Stimulated activated CD8-positive, alpha-beta memory T cell treated with anti-CD3 and anti-CD28 coated beads, Interleukin-15, amount 100 ng/mL, for 48 hours (primary cell): ENCODE measurements around the gene DPP9.
"Not testable (repeated sequence)": the region's sequence is repeated elsewhere in the genome, so short reads cannot be mapped to it uniquely, and the experiment has no call there.

Experiments
- DNase-seq, 2 donors: peaks; one replicate each; pipeline ENCODE4 v3.0.0-alpha.2; 2020; ENCODE audit warnings: low read depth in 2 of 2

DPP9 gene

GRCh38 chr19:4740092-4740491 lies 16.4 kb upstream of the DPP9 start:
- no peak for DNase-seq

GRCh38 chr19:4738734-4739133 lies 15.1 kb upstream of the DPP9 start:
- no peak for DNase-seq

DNA sequence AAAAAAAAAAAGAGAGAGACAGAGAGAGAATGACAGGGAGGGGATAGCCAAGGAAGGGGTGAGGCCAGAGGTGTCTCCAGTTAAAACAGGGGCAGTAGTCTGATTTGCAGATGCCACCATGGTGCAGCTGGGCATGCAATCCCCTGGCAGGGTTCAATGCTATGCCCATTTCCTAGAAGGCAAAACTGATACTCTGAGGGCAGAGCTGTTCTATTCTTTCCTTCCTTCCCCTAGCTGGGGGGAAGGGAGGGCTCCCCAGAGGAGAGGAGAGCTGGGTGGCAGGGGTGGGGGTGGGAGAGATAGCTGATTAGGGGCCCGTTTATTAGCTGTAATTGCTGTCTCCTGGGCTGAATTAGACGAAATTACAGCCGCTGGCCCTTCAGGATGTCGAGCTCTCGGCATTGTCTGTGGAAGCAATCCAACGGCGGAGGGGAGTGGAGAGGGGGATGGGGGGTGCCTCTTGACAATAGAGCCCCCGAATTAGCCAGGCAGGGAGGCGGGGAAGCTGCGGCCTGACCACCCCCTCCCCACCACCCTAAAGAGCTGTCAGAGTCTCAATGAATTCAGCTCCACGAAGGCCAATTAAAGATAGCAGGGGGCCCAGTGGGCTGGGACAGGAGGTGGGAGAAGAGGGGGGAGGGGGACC lies 14.4 kb upstream of the DPP9 start:
- no peak for DNase-seq

DNA sequence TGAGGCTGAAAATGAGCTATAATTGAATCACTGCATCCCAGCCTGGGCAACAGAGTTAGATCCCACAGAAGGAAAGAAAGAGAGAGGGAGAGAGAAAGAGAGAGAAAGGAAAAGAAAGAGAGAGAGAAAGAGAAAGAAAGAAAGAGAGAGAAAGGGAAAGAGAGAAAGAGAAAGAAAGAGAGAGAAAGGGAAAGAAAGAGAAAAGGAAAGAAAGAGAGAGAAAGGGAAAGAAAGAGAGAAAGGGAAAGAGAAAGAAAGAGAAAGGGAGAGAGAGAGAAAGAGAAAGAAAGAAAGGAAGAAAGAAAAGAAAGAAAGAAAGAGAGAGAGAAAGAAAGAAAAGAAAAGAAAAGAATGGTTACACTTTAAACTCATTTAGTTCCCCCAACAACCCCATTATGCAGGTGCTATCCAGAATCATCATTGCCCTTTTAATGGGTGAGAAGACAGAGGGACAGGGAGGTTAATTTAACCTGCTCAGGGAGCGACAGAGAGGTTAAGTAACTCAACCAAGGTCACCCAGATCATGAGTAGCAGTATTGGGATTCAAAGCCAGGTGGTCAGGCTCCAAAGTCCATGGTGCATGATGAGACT lies 10.2 kb upstream of the DPP9 start:
- DNase-seq = no peak

DNA sequence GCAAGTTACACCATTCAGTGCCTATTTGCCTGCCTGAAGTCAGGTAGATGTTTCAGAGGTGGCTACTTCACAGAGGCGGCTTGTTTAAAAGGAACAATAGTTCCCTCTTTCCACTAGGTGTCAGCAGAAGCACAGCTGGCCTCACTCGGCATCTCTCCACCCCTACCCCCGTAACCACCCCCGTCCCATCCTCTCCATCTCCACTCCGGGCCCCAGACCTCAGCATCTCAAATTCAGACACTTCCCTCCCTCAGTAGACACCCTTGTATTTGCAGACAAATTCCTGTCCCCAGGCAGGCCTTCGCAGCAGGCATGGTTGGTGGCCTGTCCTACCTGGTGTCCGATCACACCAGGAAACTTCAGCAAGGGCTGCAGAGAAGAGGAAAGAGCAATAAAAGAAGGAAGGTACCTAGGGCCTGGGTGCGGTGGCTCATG lies 9.1 kb upstream of the DPP9 start:
- peak in 1 of 2 donors; percentile 21 for DNase-seq

DNA sequence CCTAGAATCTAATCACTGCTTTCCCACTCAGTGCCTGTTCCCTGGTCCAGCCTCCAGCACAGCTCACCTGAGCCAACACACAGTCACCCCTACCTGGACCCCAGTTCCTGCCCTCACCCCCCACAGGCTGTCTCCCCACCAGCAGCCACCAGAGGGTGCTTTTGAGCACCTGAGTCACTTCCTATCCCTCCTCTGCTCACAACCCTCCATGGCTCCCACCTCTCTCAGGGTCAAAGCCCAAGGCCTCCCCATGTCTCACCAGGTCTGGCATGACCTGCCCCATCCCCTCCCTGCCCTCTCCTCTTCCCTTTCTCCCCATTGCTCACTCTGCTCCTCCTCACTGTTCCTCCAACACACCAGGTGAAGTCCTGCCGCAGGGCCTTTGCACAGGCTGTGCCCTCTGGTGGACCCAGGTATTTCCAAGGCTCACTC lies 7.1 kb upstream of the DPP9 start:
- peak; percentile 41 to 42 for DNase-seq

DNA sequence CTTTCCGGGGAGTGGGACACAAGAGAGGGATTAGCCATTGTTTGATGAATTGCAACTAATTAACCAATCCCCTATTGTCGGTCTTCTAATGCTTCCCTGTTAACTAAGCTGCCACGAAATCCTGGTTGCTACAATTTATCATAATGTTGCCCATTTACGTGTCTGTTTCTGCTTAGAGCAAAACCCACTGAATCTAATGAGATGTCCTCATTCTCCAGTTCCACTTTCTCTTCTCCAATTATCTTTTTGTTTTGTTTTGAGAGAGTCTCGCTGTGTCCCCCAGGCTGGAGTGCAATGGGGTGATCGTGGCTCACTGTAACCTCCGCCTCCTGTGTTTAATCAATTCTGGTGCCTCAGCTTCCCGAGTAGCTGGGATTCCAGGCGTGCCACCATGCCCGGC lies 5.2 kb upstream of the DPP9 start:
- DNase-seq = no peak

DNA sequence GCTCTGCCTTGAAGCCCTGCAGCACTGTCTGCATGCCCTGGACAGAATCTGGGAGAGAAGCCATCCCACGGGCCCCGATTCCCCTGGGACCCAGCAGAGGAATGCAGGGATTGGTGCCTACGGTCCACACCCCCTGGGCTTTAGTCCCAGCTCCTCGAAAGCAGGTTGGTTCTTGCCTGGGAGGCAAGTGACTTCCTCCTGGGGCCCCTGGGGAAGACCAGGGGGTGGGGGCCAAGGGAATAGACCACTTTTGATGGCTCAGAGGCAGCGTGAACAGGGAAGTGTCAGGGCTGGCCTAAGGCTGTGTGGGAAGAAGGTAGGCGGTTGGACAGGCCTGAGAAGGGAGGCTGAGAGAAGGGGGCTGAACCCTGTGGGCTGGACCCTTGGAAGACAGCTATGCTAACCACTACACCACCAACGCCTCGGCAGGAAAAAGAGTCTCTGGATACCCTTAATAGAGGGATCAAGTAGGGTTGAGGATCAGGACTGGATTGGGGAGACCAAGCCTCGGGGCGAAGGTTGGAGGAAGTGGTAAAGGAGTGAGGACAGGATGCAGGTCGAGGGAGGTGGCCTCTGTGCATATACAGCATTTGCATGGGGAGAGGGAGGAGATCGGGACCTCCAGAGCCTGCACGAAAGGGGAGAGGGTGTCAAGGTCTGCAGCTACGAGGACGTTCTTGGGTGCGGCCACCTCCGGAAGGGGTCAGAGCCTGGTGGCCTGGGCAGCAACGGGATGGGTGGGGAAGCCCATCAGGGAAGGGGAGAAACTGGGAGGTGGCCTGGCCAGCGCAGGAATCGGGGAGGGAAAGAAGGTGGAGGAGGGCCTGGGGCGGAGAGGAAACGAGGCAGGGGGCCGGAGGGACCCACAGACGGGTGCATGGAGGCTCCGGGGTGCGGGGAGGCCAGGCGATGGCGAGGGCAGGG lies 709 bp downstream of the DPP9 start:
- DNase-seq = no peak

DNA sequence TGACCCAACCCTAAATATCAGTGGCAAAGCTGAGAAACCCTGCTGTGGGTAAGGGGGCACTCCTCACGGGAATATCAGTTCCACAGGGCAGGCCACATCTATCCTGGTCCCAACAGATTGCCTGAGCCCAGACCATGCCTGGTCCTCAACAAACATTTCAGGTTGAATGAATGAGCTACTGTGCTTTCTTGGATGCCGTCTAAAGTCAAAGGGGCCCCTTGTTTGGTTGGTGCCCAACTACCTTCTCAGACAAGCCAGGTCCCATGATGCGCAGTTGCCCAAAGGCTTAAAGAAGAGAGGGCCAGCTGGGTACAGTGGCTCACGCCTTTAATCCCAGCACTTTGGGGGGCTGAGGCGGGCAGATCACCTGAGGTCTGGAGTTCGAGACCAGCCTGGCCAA lies 2.4 kb downstream of the DPP9 start:
- DNase-seq = no peak

GRCh38 chr19:4720037-4720700 lies 3.5 kb downstream of the DPP9 start:
- no peak for DNase-seq

DNA sequence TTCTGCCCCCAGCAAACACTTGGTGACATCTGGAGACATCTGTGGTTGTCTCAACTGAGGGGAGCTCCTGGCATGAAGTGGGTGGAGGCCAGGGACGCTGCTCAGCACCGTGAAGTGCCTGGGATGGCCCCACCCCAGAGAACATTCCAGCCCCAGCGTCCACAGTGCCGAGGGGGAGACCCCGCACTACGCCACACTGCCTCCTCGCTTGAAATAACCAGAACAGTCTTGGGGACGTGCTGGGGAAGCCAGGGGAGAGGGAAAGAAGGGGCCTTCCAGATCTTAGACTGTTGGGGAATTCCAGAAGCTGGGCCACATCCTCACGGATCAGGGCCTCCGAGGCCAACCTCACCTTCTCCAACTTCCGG lies 4.2 kb downstream of the DPP9 start:
- no peak for DNase-seq

DNA sequence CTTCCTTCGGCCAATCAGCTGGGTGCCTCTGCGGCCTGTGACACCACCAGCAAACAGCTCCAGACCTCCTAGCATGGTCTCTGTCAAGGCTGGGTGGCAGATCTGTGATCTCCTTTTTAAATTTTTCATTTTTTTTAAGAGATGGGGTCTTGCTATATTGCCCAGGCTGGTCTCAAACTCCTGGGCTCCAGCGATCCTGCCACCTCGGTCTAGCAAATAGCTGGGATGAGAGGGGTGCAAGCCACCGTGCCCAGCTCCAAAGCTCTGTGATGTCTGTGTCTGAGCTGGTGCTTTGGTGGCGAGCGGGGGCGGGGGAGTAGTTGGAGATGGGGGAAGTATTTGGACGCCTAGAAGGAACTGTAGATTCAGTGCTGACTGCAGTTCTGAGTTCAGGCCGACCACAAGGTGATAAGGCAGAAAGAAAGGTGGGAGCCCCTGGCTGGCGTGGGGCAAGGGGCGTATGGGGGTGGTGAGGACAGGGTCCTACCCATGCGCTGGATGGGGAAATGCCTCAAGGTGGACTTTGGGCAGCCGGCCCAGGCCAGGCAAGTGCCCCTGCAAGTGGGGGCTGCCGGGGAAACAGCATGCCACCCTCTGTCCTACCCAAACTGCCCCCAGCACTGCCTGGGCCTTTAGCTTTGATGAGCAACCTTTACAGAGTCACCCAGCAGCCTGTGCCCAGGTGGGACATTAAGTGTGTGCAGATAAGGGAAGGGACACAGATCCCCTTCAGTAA lies 5.5 kb downstream of the DPP9 start:
- no peak for DNase-seq

GRCh38 chr19:4717191-4717965 lies 6.3 kb downstream of the DPP9 start:
- DNase-seq = no peak

DNA sequence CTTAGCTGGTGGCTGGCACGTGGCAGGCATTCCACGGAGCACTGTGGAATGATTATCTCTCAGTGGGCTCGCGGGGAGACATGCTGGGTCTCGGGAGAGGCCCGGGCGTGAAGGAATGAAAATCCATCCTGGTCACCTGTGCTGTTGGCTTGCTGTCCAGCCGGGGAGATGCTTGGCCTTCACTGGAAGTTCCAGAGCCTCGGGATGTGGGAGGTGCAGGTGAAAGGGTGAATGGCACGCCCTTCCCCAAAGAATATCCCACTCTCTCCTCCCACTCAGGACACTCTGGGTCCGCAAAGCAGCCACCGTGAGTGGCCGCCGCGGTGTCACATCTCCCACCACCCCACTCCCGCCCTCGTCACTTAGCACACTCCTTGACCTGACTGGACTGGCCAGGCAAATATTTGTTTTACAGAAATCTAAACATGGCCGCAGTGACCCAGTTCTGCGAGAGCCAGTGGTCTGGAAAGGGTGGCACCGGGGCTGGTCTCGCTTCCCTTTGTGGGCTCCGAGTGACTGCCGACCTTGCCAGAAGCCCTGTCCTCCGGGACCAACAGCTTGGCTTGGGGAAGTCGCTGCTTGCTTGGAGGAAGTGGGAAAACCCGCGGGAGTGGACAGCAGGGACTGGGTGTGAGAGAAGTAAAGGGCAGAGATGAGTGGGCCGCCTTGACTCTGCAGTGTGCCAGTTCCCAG lies 8.0 kb downstream of the DPP9 start:
- DNase-seq = no peak

DNA sequence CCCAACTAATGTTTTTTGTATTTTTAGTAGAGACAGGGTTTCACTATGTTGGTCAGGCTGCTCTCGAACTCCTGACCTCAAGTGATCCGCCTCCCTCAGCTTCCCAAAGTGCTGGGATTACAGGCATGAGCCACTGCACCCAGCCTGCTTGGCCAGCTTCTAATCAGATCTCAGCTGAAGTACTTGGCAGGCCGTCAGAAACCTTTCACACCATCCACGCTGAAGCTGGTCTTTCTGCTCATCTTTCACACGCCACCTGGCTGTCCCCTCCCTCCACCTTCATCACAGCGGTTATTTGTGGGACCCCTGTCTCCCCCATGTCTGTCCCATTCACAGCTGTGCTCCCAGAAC lies 8.5 kb downstream of the DPP9 start:
- not testable (repeated sequence) for DNase-seq

- no peak for DNase-seq
Observed at GRCh38 chr19:4714016-4714415, 9.6 kb downstream of the DPP9 start.

DNA sequence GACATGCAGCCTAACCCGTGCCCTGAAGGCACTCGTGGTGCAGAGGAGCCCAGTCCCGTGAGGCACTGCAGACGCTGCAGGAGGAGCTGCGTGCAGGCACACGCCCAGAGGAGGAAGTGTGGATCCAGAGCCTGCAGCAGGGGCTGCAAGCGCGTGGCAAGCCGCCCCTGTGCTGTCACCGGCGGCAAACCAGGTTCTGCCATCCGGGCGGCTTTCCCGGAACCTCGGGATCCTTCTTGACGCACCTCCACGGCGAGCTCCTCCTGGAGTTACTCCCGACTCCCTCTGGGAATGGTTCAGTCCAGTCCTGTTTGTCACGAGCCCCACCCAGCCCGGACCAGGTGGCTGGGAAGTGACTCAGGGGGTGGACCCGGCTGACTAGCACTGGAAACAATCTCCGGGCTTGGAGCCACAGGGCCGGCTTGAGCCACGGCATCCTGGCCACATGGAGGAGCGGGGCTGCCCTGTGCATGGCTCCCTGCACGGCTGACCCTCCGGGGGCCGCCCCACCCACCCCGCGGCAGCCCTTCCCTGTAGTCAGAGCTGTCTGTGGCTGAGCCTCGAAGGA lies 10.2 kb downstream of the DPP9 start:
- no peak for DNase-seq

DNA sequence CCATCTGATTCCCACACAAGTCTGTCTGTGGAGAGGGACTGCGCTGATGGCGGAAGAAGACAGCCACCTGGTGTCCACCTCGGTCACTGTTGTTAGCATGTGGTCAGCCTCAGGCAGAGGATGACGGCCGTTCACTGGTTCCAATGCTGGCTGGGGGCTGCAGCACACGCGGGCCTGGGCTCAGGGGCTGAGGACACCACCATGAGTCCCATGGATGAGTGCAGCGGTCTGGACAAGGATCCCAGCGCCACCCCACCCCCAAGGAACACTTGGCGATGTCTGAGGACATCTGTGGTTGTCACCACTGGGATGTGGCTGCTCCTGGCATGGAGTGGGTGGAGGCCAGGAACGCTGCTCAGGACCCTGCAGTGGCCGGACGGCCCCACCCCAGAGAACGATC lies 10.9 kb downstream of the DPP9 start:
- DNase-seq = no peak

- no peak for DNase-seq
Observed at GRCh38 chr19:4711211-4711610, 12.4 kb downstream of the DPP9 start.

GRCh38 chr19:4710281-4710600 lies 13.4 kb downstream of the DPP9 start:
- DNase-seq = no peak
